Upper lobe of left lung (tissue), 4 donors: ENCODE measurements around the gene TRIM41.

Experiments
- EP300 ChIP-seq, 4 donors: sonication (generic); formaldehyde crosslinking; IDR thresholded peaks; one replicate each; pipeline ENCODE4 v1.5.1; 2017; ENCODE audit warnings: antibody characterized with exemption in 4 of 4, control low read depth in 2 of 4
- POLR2A ChIP-seq, 4 donors: fragments of 450-650 bp; IDR thresholded peaks; one replicate each; pipeline ENCODE4 v1.5.1; 2016 to 2017; ENCODE audit warnings: antibody characterized with exemption in 4 of 4, mild to moderate bottlenecking in 2 of 4
- POLR2AphosphoS5 ChIP-seq, 2 donors: sonication (generic); formaldehyde crosslinking; IDR thresholded peaks; one replicate each; pipeline ENCODE4 v1.5.1; 2017; ENCODE audit warnings: antibody characterized with exemption in 2 of 2
- TF ChIP-seq, protein P1 (sequence below), 6 experiments: fragments of 450-650 bp in 4 of 6; fragments of 200-600 bp in 2 of 6; sonication (generic) in 2 of 6; IDR thresholded peaks; one replicate each; pipeline ENCODE4 v1.5.1; 2016 to 2019; ENCODE audit warnings: antibody characterized with exemption in 6 of 6

- TF ChIP-seq, protein P1, sequence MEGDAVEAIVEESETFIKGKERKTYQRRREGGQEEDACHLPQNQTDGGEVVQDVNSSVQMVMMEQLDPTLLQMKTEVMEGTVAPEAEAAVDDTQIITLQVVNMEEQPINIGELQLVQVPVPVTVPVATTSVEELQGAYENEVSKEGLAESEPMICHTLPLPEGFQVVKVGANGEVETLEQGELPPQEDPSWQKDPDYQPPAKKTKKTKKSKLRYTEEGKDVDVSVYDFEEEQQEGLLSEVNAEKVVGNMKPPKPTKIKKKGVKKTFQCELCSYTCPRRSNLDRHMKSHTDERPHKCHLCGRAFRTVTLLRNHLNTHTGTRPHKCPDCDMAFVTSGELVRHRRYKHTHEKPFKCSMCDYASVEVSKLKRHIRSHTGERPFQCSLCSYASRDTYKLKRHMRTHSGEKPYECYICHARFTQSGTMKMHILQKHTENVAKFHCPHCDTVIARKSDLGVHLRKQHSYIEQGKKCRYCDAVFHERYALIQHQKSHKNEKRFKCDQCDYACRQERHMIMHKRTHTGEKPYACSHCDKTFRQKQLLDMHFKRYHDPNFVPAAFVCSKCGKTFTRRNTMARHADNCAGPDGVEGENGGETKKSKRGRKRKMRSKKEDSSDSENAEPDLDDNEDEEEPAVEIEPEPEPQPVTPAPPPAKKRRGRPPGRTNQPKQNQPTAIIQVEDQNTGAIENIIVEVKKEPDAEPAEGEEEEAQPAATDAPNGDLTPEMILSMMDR (IDR thresholded peaks at IDR 0.05): no peak
- TF ChIP-seq EP300 (IDR thresholded peaks at IDR 0.05) (no peak), POLR2A (IDR thresholded peaks at IDR 0.05) (peak in 1 of 4 donors; percentile 36), POLR2AphosphoS5 (IDR thresholded peaks at IDR 0.05) (peak; percentile 64 to 84)
These were observed 1.1 kb upstream of the TRIM41 start for GRCh38 chr5:181221792-181222629.
